Heart left ventricle (tissue), 16 donors: Measurements from ENCODE around the gene ADARB1. TPM values are rescaled to one million over a fixed set of nuclear protein-coding genes. Genes with fewer than 3 reads are reported as not detected.

Experiments
- ATAC-seq, 4 donors: fragments of 200-7000 bp; cut with Tn5 transposase; one replicate each; pipeline ENCODE4 v1.9.1; 2020 to 2022; ENCODE audit warnings: moderate library complexity in 4 of 4, mild to moderate bottlenecking in 3 of 4, moderate number of reproducible peaks in 1 of 4
- DNase-seq, 5 donors: peaks; one replicate each; pipeline ENCODE4 v3.0.0-alpha.2; 2020
- H3K27ac ChIP-seq, 12 donors: fragments of 200-600 bp; sonication (generic) in 4 of 12; one replicate each; pipeline versions ENCODE4 v1.5.0 to v1.8.0; 2016 to 2022; ENCODE audit warnings: mild to moderate bottlenecking in 2 of 12
- H3K27me3 ChIP-seq, 9 donors: fragments of 200-600 bp; sonication (generic) in 2 of 9; one replicate each; pipeline versions ENCODE4 v1.5.1 to v1.8.0; 2016 to 2022; ENCODE audit warnings: mild to moderate bottlenecking in 3 of 9
- H3K36me3 ChIP-seq, 9 donors: fragments of 200-600 bp; sonication (generic) in 2 of 9; one replicate each; pipeline versions ENCODE4 v1.5.0 to v1.8.0; 2018 to 2022; ENCODE audit warnings: mild to moderate bottlenecking in 2 of 9
- H3K4me1 ChIP-seq, 12 donors: fragments of 200-600 bp; sonication (generic) in 4 of 12; one replicate each; pipeline versions ENCODE4 v1.5.0 to v1.8.0; 2016 to 2022; ENCODE audit warnings: mild to moderate bottlenecking in 3 of 12
- H3K4me3 ChIP-seq, 12 donors: fragments of 200-600 bp; sonication (generic) in 4 of 12; one replicate each; pipeline versions ENCODE4 v1.5.0 to v1.8.0; 2017 to 2022; ENCODE audit warnings: mild to moderate bottlenecking in 9 of 12, moderate library complexity in 4 of 12
- H3K9me3 ChIP-seq, 12 donors: fragments of 200-600 bp; sonication (generic) in 4 of 12; one replicate each; pipeline versions ENCODE4 v1.5.0 to v1.8.0; 2016 to 2022; ENCODE audit warnings: mild to moderate bottlenecking in 1 of 12
- POLR2A ChIP-seq, 2 donors: fragments of 450-650 bp; IDR thresholded peaks; one replicate each; pipeline ENCODE4 v1.6.1; 2017; ENCODE audit warnings: antibody characterized with exemption in 2 of 2, mild to moderate bottlenecking in 2 of 2, moderate library complexity in 2 of 2
- WGBS, 4 donors: extraction: QIAGEN DNeasy Blood & Tissue Kit in 2 of 4; methylation state at CpG; one replicate each; pipeline versions ENCODE4 v1.1.5 to v1.1.7; 2013 to 2018; 5-methylcytosine and 5-hydroxymethylcytosine counted together
- intact Hi-C, 10 donors: fragments of 100-400 bp; cut with DNase I; formaldehyde crosslinking; loops; one replicate each; pipeline versions ENCODE4 v1.11.1 to v1.14.2; 2022
- polyA plus RNA-seq, 2 donors: library from polyadenylated mRNA; stranded (reverse); fragments of 200-250 nt; gene quantifications; one replicate each; pipeline ENCODE4 v1.2.3, GENCODE V29; 2013
- total RNA-seq, 9 donors: library from RNA; depleted of rRNA in 2 of 9; stranded (reverse); fragments of >200 nt in 2 of 9; fragmentation: NEBNext Ultra II Directional in 3 of 9; extraction: Animal tissue kit (Norgen Biotek cat#: 25700) in 3 of 9; gene quantifications; one replicate each; pipeline versions ENCODE4 v1.1.0 to v1.2.4, GENCODE V29; 2016 to 2023
- TF ChIP-seq, protein P1 (sequence below), 12 donors: fragments of 200-600 bp; sonication (generic) in 4 of 12; IDR thresholded peaks; one replicate each; pipeline versions ENCODE4 v1.5.0 to v1.8.0; 2018 to 2022; ENCODE audit warnings: antibody characterized with exemption in 12 of 12, mild to moderate bottlenecking in 5 of 12
- donor health status: ischemic (EF 13 %, LVEDD 7.1; RV severe dilation, severe dysfunction).
- donor health status: healthy with polysubstance abuse.
- donor health status: DM: no; HTN: yes; CAD: no.
- donor health status: DM: no; HTN: no; CAD: no.
- donor health status: ischemic (EF 25% LVEDD 6.9; RV normal size, moderate dysfunction).
- donor health status: ischemic (EF 25% LVEDD 5.7; RV mildly dilated, moderate dysfunction).
- donor health status: healthy.
- donor health status: DM: yes; HTN: yes; CAD: no.
- donor health status: ischemic (EF 35%, LVEDD 5.7; RV mildly dilated, moderate dysfunction).
- donor health status: nonischemic (EF 11% LVEDD 7.7; RV severe dilation, severe dysfunction).
- donor health status: DM: yes; HTN: yes; CAD: no.
- donor health status: PGD.
- donor health status: ischemic (EF 29% LVEDD 5.4; RV normal size, mild dysfunction).
- donor health status: nonischemic (EF 23%, LVEDD 6.1; RV moderate dilation, normal function).

Gene ADARB1
- total and polyA plus RNA-seq, 11 donors: 6.9 to 16.3 (median 12.0) TPM

DNA sequence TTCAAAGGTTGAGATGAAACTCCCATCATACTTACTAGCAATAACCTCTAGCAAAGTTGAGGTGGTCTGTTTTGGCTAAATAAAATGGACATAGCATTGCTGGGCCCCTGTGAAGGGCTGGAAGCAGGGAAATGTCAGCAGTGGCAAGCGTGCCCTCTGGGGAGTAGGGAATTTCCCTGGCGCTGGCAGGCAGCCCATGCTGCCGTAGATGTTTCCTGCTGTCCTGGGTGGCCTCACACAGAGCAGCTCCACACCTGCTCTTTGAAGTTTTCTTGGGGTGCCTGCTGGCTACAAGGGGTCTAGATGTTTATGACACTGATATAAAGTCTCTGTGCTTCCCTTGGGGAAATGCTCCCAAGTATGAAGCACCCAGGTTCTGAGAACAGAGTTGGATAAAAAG, 30.2 kb downstream of the ADARB1 start:
- Histone ChIP-seq H3K4me3 (no peak overlapping the region), H3K27ac (peak overlapping the region in 9 of 12 donors; percentile 2 to 73 (median 34)), H3K36me3 (no peaks in the 10 kb centered on the region), H3K4me1 (peaks cover 8 to 75% (median 61%) of the 10 kb centered on the region in 12 donors), H3K9me3 (no peaks in the 10 kb centered on the region), H3K27me3 (no peaks in the 10 kb centered on the region)
- ATAC-seq: peak; percentile 67 to 89 (median 81)
- intact Hi-C loops: no loop called here
- no peak for TF ChIP-seq POLR2A (IDR thresholded peaks at IDR 0.05)
- TF ChIP-seq, protein P1, sequence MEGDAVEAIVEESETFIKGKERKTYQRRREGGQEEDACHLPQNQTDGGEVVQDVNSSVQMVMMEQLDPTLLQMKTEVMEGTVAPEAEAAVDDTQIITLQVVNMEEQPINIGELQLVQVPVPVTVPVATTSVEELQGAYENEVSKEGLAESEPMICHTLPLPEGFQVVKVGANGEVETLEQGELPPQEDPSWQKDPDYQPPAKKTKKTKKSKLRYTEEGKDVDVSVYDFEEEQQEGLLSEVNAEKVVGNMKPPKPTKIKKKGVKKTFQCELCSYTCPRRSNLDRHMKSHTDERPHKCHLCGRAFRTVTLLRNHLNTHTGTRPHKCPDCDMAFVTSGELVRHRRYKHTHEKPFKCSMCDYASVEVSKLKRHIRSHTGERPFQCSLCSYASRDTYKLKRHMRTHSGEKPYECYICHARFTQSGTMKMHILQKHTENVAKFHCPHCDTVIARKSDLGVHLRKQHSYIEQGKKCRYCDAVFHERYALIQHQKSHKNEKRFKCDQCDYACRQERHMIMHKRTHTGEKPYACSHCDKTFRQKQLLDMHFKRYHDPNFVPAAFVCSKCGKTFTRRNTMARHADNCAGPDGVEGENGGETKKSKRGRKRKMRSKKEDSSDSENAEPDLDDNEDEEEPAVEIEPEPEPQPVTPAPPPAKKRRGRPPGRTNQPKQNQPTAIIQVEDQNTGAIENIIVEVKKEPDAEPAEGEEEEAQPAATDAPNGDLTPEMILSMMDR (IDR thresholded peaks at IDR 0.05): no peak
- DNase-seq: peak in 4 of 5 donors; percentile 46 to 71 (median 63)
- 10 to 37% (median 29%) methylated on average over 3 of the region's 3 CpGs for WGBS, 4 donors

DNA sequence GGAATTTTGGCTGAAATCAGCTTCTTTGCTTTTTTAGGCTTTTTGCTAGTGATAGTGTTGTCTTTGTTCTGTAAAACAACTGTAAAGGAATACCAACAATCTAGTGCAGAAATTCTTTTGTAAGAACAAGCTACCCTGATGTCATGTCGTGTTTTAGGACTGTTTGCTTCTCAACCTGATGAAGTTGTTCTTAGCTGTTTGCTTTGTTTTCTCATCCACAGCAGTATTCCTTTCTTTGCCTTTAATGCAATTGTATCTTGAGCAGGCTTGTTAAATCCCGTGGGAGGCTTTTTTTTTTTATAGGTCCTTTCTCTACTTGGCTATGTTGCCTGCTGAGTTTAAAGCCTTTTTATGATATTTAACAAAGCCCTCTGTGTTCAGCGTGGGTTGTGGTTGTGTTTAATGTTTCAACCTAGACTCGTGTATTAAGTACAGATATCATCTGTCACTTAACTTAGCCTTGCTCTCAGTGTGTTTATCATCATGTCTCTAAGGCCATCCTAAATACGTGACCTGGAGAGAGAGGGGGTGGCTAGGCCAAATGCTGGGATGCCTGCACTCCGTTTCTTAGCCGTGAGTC, 31.6 kb downstream of the ADARB1 start:
- TF ChIP-seq, protein P1 (IDR thresholded peaks at IDR 0.05): no peak
- TF ChIP-seq POLR2A (IDR thresholded peaks at IDR 0.05): no peak
- no peak for DNase-seq
- ATAC-seq: no peak
- Histone ChIP-seq H3K4me1 (peaks cover 8 to 81% (median 71%) of the 10 kb centered on the region in 12 donors), H3K27ac (peak overlapping the region in 3 of 12 donors; percentile 12 to 73 (median 18)), H3K36me3 (no peaks in the 10 kb centered on the region), H3K9me3 (no peaks in the 10 kb centered on the region), H3K4me3 (no peak overlapping the region), H3K27me3 (no peaks in the 10 kb centered on the region)
- intact Hi-C loops: loop anchor here in 1 of 10 donors (2.0 kb wide), 1 partner anchor 19 kb away; no protein-coding TSS in a partner anchor
- WGBS, 4 donors: 35 to 43% (median 40%) methylated on average over 7 of the region's 7 CpGs

DNA sequence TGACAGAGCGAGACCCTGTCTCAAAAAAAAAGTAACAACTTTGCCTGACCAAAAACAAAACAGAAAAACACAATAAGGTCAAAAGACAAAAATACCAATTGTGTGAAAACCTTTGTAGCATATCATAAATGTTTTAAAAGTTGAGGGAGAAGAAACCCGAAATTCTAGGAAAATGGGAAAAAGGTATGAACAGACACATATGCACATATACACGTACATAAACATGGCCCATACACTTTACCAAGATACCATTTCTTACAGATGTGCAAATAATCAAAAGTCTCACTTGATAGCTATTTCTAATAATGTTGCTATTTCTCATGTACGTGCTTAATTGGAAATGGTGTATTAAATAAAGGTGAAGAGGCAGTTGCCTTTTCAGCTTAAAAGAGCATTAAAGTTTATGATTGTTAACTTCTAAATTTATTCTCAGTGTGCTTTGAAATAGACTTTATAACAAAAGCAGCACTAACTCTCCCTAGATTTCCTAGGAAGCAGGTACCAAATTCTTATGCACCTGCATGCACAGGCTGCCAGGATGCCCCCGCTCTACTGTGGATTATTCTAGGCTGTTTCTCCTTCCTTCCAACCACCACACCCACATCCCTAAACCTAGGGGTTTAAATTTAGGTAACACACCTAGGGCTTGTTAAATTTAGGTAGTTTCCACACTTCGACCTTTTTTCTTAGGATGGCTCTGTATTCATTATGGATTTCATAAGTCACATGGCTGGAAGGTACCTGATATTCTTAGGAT, 33.8 kb downstream of the ADARB1 start:
- Histone ChIP-seq H3K4me1 (peaks cover 4 to 79% (median 73%) of the 10 kb centered on the region in 12 donors), H3K36me3 (no peaks in the 10 kb centered on the region), H3K4me3 (no peak overlapping the region), H3K27me3 (no peaks in the 10 kb centered on the region), H3K27ac (peak overlapping the region in 2 of 12 donors; percentile 23 to 83), H3K9me3 (no peaks in the 10 kb centered on the region)
- intact Hi-C loops: no loop called here
- no peak for TF ChIP-seq POLR2A (IDR thresholded peaks at IDR 0.05)
- TF ChIP-seq, protein P1 (IDR thresholded peaks at IDR 0.05): no peak
- no peak for ATAC-seq
- 95 to 99% (median 96%) methylated on average over 6 of the region's 6 CpGs for WGBS, 4 donors
- DNase-seq: no peak
